A549 (cell line): Measurements from ENCODE around the gene MTOR. TPM values are rescaled to one million over a fixed set of nuclear protein-coding genes. Genes with fewer than 3 reads are reported as not detected.

Experiments used
- ATAC-seq, 2 experiments: fragments of 200-7000 bp in 1 of 2; fragments of >200 bp in 1 of 2; cut with Nextera tagmentation in 1 of 2; cut with Tn5 transposase in 1 of 2; 3 replicates each; pipeline versions ENCODE4 v1.8.0 to v1.9.1; 2018 to 2020; ENCODE audit warnings: mild to moderate bottlenecking in 1 of 2, moderate library complexity in 1 of 2
- CTCF ChIA-PET: fragments of 300-600 bp; sonication (Branson Sonifier 250); formaldehyde crosslinking; extraction: SDS; loops from one replicate; lab custom pipeline; 2021; ENCODE audit warnings: antibody characterized with exemption, inconsistent platforms; lab: Yijun Ruan, JAX
- POLR2A ChIA-PET: fragments of 350-600 bp; formaldehyde crosslinking; extraction: SDS; loops from one replicate; lab custom pipeline; 2021; ENCODE audit warnings: antibody characterized with exemption, inconsistent platforms; lab: Yijun Ruan, JAX
- DNase-seq, 2 experiments: peaks; one replicate each; pipeline versions ENCODE4 v3.0.0 to v3.0.0-alpha.2; 2011 to 2016; ENCODE audit warnings: low read depth in 1 of 2, low spot score in 1 of 2
- FAIRE-seq: peaks from 2 replicates; lab custom pipeline; 2011; peaks lifted over from hg19 to GRCh38; lab: Jason Lieb, UNC
- H3K27ac ChIP-seq, 2 experiments: fragments of >200 bp; sonication (Bioruptor Twin); formaldehyde crosslinking; 3 replicates each; pipeline ENCODE4 v1.5.1; 2016 to 2017
- H3K4me1 ChIP-seq: fragments of >200 bp; sonication (Bioruptor Twin); formaldehyde crosslinking; 3 replicates; pipeline ENCODE4 v1.6.1; 2016
- H3K4me2 ChIP-seq: fragments of >200 bp; sonication (Bioruptor Twin); formaldehyde crosslinking; 3 replicates; pipeline ENCODE4 v1.6.1; 2016
- H3K4me3 ChIP-seq: fragments of >200 bp; sonication (Bioruptor Twin); formaldehyde crosslinking; 3 replicates; pipeline ENCODE4 v1.5.1; 2016
- H3K9me3 ChIP-seq: fragments of >200 bp; sonication (Bioruptor Twin); formaldehyde crosslinking; 3 replicates; pipeline ENCODE4 v1.6.1; 2016
- BCL3 ChIP-seq: fragments of >200 bp; sonication (Bioruptor Twin); formaldehyde crosslinking; IDR thresholded peaks from 3 replicates; pipeline ENCODE4 v1.6.1; 2016
- BHLHE40 ChIP-seq: IDR thresholded peaks from 2 replicates; pipeline ENCODE4 v1.6.1; 2012; ENCODE audit warnings: low read depth, low read length, inconsistent platforms
- CBX2 ChIP-seq: fragments of 200-600 bp; sonication (generic); IDR thresholded peaks from 2 replicates; pipeline ENCODE4 v1.6.1; 2016; ENCODE audit warnings: low read depth, mild to moderate bottlenecking, borderline replicate concordance
- CEBPB ChIP-seq, 2 experiments: fragments of >200 bp in 1 of 2; sonication (Bioruptor Twin) in 1 of 2; formaldehyde crosslinking in 1 of 2; IDR thresholded peaks; 2 replicates each; pipeline ENCODE4 v1.6.1; 2012 to 2016
- CHD2 ChIP-seq: fragments of 150-350 bp; IDR thresholded peaks from 2 replicates; pipeline ENCODE4 v1.6.1; 2014; ENCODE audit warnings: low read length; ENCODE audit not compliant: partially characterized antibody
- E2F6 ChIP-seq: IDR thresholded peaks from 2 replicates; pipeline ENCODE4 v1.6.1; 2012; ENCODE audit warnings: low read depth, borderline replicate concordance
- EHMT2 ChIP-seq: fragments of 200-600 bp; sonication (generic); IDR thresholded peaks from 2 replicates; pipeline ENCODE4 v1.6.1; 2016; ENCODE audit warnings: antibody characterized with exemption, low read depth, mild to moderate bottlenecking, moderate library complexity
- ELK1 ChIP-seq: fragments of 150-350 bp; IDR thresholded peaks from 2 replicates; pipeline ENCODE4 v1.6.1; 2014; ENCODE audit warnings: low read depth, mild to moderate bottlenecking, low read length
- EP300 ChIP-seq, 2 experiments: fragments of >200 bp; sonication (Bioruptor Twin); formaldehyde crosslinking; IDR thresholded peaks; 2 replicates in 1 of 2; 3 replicates in 1 of 2; pipeline ENCODE4 v1.6.1; 2016 to 2017
- FOSB ChIP-seq: fragments of 250-450 bp; sonication (Bioruptor Pico); IDR thresholded peaks from 2 replicates; pipeline ENCODE4 v1.5.0; 2020; ENCODE audit warnings: mild to moderate bottlenecking, moderate library complexity
- FOSL2 ChIP-seq, 2 experiments: fragments of 450-650 bp in 1 of 2; fragments of >200 bp in 1 of 2; sonication (Bioruptor Twin) in 1 of 2; formaldehyde crosslinking; IDR thresholded peaks; 2 replicates each; pipeline versions ENCODE4 v1.5.0 to v1.6.1; 2016 to 2020; ENCODE audit warnings: mild to moderate bottlenecking in 1 of 2, moderate library complexity in 1 of 2
- FOXS1 ChIP-seq: fragments of 250-450 bp; sonication (Bioruptor Pico); IDR thresholded peaks from 2 replicates; pipeline ENCODE4 v1.5.0; 2020; ENCODE audit warnings: mild to moderate bottlenecking, moderate library complexity
- GATA3 ChIP-seq: IDR thresholded peaks from 2 replicates; pipeline ENCODE4 v1.6.1; 2012; ENCODE audit warnings: borderline replicate concordance
- HDAC2 ChIP-seq: fragments of 200-600 bp; sonication (generic); IDR thresholded peaks from 2 replicates; pipeline ENCODE4 v1.6.1; 2016
- HEYL ChIP-seq: fragments of 250-450 bp; sonication (Bioruptor Pico); IDR thresholded peaks from 2 replicates; pipeline ENCODE4 v1.8.0; 2021; ENCODE audit warnings: mild to moderate bottlenecking, moderate library complexity
- HOXA7 ChIP-seq: fragments of 250-450 bp; sonication (Bioruptor Pico); IDR thresholded peaks from 2 replicates; pipeline ENCODE4 v1.5.0; 2020; ENCODE audit warnings: mild to moderate bottlenecking, moderate library complexity
- KDM1A ChIP-seq: fragments of 200-600 bp; sonication (generic); IDR thresholded peaks from 2 replicates; pipeline ENCODE4 v1.6.1; 2016; ENCODE audit warnings: low read depth, mild to moderate bottlenecking
- MAFK ChIP-seq: fragments of 450-650 bp; IDR thresholded peaks from 2 replicates; pipeline ENCODE4 v1.6.1; 2014; ENCODE audit not compliant: partially characterized antibody
- MAZ ChIP-seq: fragments of 150-350 bp; IDR thresholded peaks from 2 replicates; pipeline ENCODE4 v1.6.1; 2014; ENCODE audit warnings: antibody characterized with exemption, low read depth, low read length, borderline replicate concordance
- MYC ChIP-seq: IDR thresholded peaks from 2 replicates; pipeline ENCODE4 v1.6.1; 2012; ENCODE audit warnings: mild to moderate bottlenecking, inconsistent platforms, low read length, improper control_type of control experiment, borderline replicate concordance
- NFE2L2 ChIP-seq: fragments of 150-350 bp; conservative IDR thresholded peaks from 2 replicates; pipeline ENCODE4 v1.6.1; 2014; ENCODE audit warnings: low read length
- POLR2A ChIP-seq: IDR thresholded peaks from 2 replicates; pipeline ENCODE4 v1.6.1; 2012; ENCODE audit warnings: mild to moderate bottlenecking, low read length
- RNF2 ChIP-seq: fragments of 200-600 bp; sonication (generic); IDR thresholded peaks from 2 replicates; pipeline ENCODE4 v1.6.1; 2016; ENCODE audit warnings: low read depth, mild to moderate bottlenecking, antibody characterized with exemption, moderate library complexity, borderline replicate concordance
- TP53 ChIP-seq: fragments of 250-450 bp; sonication (Bioruptor Pico); IDR thresholded peaks from 2 replicates; pipeline ENCODE4 v1.5.0; 2021; ENCODE audit warnings: mild to moderate bottlenecking, moderate library complexity
- ZC3H11A ChIP-seq: fragments of 450-650 bp; IDR thresholded peaks from 2 replicates; pipeline ENCODE4 v1.6.1; 2014; ENCODE audit warnings: antibody characterized with exemption, mild to moderate bottlenecking
- ZSCAN20 ChIP-seq: fragments of 250-450 bp; sonication (Bioruptor Pico); IDR thresholded peaks from 2 replicates; pipeline ENCODE4 v1.8.0; 2022; ENCODE audit warnings: mild to moderate bottlenecking, moderate library complexity
- WGBS: methylation state at CpG from one replicate; pipeline ENCODE4 v1.1.6; 2017; ENCODE audit errors: missing lambda C conversion rate; 5-methylcytosine and 5-hydroxymethylcytosine counted together
- polyA plus RNA-seq, 4 experiments: library from polyadenylated mRNA; depleted of rRNA in 3 of 4; stranded (reverse); fragments of >200 nt; fragmentation: RNase III in 1 of 4; extraction: RNeasy Plus Mini Kit Qiagen cat#74134 plus additional on column Dnase treatment in 1 of 4; gene quantifications; 2 replicates in 3 of 4; 3 replicates in 1 of 4; pipeline ENCODE4 v1.2.3, GENCODE V29; 2011 to 2017
- TF ChIP-seq, protein P1 (sequence below): fragments of 250-450 bp; sonication (Bioruptor Pico); IDR thresholded peaks from 2 replicates; pipeline ENCODE4 v1.5.0; 2020; ENCODE audit warnings: low read depth, mild to moderate bottlenecking, moderate library complexity
- TF ChIP-seq, protein P2 (sequence below): fragments of >200 bp; sonication (Bioruptor Twin); formaldehyde crosslinking; IDR thresholded peaks from 3 replicates; pipeline ENCODE4 v1.5.1; 2016

Gene MTOR
- polyA plus RNA-seq, 2 of the 4 experiments (the other 2 are of a cell fraction), result 15.7 to 28.5 TPM

DNA sequence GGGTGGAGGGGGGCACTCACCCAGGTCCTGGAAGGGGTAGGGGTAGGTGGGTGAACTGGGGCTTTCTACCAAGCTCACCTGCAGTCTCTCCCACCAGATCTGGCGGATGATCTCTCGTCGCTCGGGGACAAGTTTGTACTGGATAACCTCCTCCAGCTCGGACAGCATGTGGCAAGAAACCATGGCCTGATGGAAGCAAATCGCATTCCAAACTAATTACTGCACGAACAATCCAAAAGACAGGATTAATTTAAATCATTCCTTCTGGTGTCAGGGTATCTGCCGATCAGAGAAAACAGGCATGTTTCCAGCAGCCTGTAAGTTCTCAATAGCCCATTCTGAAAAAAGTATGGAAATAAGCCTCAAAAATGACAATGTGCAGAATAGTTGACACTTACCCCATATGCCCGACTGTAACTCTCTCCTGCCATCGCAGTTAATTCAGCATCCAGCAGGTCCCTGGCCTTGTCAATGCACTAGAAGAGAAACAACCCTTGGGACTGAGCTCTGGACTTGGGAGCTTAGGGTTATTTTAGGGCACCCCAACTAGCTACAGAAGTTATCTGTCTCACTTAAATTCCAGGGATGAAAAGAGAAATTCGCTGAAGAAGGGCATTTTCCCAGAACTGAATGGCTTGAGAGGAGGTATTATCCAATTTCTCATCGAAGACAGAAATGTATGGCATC, 117.6 kb downstream of the MTOR start:
- Histone ChIP-seq H3K4me1 (no peaks in the 10 kb centered on the region), H3K27ac (no peak overlapping the region), H3K9me3 (no peaks in the 10 kb centered on the region), H3K4me3 (no peak overlapping the region), H3K4me2 (no peak overlapping the region)
- FAIRE-seq (no peak), DNase-seq (no peak), ATAC-seq (no peak)
- TF ChIP-seq BHLHE40, result no peak
- TF ChIP-seq, protein P1, sequence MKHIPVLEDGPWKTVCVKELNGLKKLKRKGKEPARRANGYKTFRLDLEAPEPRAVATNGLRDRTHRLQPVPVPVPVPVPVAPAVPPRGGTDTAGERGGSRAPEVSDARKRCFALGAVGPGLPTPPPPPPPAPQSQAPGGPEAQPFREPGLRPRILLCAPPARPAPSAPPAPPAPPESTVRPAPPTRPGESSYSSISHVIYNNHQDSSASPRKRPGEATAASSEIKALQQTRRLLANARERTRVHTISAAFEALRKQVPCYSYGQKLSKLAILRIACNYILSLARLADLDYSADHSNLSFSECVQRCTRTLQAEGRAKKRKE (CRISPR knock-in tag), result no peak
- TF ChIP-seq FOXS1 (CRISPR knock-in tag), result no peak
- TF ChIP-seq MAZ, result no peak
- TF ChIP-seq FOSB (CRISPR knock-in tag), result no peak
- no peak for TF ChIP-seq TP53
- TF ChIP-seq MYC, result no peak
- no peak for TF ChIP-seq HEYL (CRISPR knock-in tag)
- no peak for TF ChIP-seq GATA3
- TF ChIP-seq NFE2L2, result no peak
- no peak for TF ChIP-seq CEBPB (IDR thresholded peaks at IDR 0.05)
- TF ChIP-seq E2F6, result no peak
- no peak for TF ChIP-seq EP300 (IDR thresholded peaks at IDR 0.05)
- no peak for TF ChIP-seq ZSCAN20 (CRISPR knock-in tag)
- no peak for TF ChIP-seq ZC3H11A
- TF ChIP-seq, protein P2, sequence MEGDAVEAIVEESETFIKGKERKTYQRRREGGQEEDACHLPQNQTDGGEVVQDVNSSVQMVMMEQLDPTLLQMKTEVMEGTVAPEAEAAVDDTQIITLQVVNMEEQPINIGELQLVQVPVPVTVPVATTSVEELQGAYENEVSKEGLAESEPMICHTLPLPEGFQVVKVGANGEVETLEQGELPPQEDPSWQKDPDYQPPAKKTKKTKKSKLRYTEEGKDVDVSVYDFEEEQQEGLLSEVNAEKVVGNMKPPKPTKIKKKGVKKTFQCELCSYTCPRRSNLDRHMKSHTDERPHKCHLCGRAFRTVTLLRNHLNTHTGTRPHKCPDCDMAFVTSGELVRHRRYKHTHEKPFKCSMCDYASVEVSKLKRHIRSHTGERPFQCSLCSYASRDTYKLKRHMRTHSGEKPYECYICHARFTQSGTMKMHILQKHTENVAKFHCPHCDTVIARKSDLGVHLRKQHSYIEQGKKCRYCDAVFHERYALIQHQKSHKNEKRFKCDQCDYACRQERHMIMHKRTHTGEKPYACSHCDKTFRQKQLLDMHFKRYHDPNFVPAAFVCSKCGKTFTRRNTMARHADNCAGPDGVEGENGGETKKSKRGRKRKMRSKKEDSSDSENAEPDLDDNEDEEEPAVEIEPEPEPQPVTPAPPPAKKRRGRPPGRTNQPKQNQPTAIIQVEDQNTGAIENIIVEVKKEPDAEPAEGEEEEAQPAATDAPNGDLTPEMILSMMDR, result no peak
- TF ChIP-seq BCL3, result no peak
- TF ChIP-seq ELK1, result no peak
- no peak for TF ChIP-seq HDAC2
- POLR2A ChIA-PET, result no interaction called here
- 81% methylated on average over 12 of the region's 12 CpGs for WGBS
- CTCF ChIA-PET, result interaction anchor here (0.7 to 1.6 kb wide), 2 partner anchors 23 to 66 kb away, joined by 3 read pairs; no protein-coding TSS in a partner anchor

GRCh38 chr1:11143907-11144306, 118.4 kb downstream of the MTOR start:
- POLR2A ChIA-PET, result no interaction called here
- Histone ChIP-seq H3K4me3 (no peak overlapping the region), H3K4me2 (no peak overlapping the region), H3K27ac (no peak overlapping the region), H3K9me3 (no peaks in the 10 kb centered on the region), H3K4me1 (no peaks in the 10 kb centered on the region)
- DNase-seq (no peak), ATAC-seq (no peak), FAIRE-seq (no peak)
- CTCF ChIA-PET, result interaction anchor here (1.6 kb wide), 1 partner anchor 23 kb away, joined by 3 read pairs; no protein-coding TSS in a partner anchor
- 89% methylated on average over 2 of the region's 2 CpGs for WGBS
- TF ChIP-seq KDM1A (no peak), FOSL2 (IDR thresholded peaks at IDR 0.05) (no peak), FOSL2 (CRISPR knock-in tag; IDR thresholded peaks at IDR 0.05) (no peak), EP300 (IDR thresholded peaks at IDR 0.05) (no peak), BCL3 (no peak), CEBPB (IDR thresholded peaks at IDR 0.05) (no peak), CBX2 (no peak), MAZ (no peak), RNF2 (no peak), CHD2 (no peak), EHMT2 (no peak), POLR2A (no peak), MAFK (no peak), HOXA7 (no peak), HDAC2 (no peak), GATA3 (no peak), HEYL (CRISPR knock-in tag) (no peak), MYC (no peak)
